Esophagus squamous epithelium (tissue), 4 donors: ENCODE data around the gene PKIG.

ENCODE experiments used
- POLR2A ChIP-seq, 4 donors: fragments of 450-650 bp; IDR thresholded peaks; one replicate each; pipeline ENCODE4 v1.6.1; 2017; ENCODE audit warnings: antibody characterized with exemption in 4 of 4, mild to moderate bottlenecking in 4 of 4, moderate library complexity in 3 of 4
- TF ChIP-seq, protein P1 (sequence below), 6 experiments: fragments of 450-650 bp in 4 of 6; fragments of 200-600 bp in 2 of 6; sonication (generic) in 2 of 6; IDR thresholded peaks; one replicate each; pipeline ENCODE4 v1.5.1; 2016 to 2019; ENCODE audit warnings: antibody characterized with exemption in 6 of 6, mild to moderate bottlenecking in 4 of 6, moderate library complexity in 4 of 6

DNA sequence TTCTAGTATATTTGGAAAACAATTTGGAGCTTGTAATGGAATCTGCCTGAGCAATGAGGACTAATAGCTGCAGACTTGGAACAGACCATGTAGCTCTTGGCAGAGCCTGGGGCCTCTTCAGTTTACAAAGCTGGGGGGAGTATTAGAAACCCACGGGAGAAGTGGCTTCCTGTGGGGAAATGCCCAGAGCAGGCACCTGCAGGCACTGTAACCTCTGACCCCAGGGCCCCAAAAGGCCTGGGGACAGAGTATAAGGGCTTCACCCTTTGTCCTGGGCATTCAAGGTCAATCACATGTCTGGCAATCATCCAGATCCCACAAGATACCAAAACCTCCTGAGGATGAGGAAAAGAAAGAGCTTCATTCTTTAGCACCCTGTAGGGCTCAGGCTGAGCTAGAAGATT, 19.4 kb downstream of the PKIG start:
- TF ChIP-seq POLR2A (IDR thresholded peaks at IDR 0.05): no peak
- TF ChIP-seq, protein P1, sequence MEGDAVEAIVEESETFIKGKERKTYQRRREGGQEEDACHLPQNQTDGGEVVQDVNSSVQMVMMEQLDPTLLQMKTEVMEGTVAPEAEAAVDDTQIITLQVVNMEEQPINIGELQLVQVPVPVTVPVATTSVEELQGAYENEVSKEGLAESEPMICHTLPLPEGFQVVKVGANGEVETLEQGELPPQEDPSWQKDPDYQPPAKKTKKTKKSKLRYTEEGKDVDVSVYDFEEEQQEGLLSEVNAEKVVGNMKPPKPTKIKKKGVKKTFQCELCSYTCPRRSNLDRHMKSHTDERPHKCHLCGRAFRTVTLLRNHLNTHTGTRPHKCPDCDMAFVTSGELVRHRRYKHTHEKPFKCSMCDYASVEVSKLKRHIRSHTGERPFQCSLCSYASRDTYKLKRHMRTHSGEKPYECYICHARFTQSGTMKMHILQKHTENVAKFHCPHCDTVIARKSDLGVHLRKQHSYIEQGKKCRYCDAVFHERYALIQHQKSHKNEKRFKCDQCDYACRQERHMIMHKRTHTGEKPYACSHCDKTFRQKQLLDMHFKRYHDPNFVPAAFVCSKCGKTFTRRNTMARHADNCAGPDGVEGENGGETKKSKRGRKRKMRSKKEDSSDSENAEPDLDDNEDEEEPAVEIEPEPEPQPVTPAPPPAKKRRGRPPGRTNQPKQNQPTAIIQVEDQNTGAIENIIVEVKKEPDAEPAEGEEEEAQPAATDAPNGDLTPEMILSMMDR (IDR thresholded peaks at IDR 0.05): no peak
